GM12878 (cell line): Measurements from ENCODE around the gene ITGA1. TPM values are rescaled to one million over a fixed set of nuclear protein-coding genes. Genes with fewer than 3 reads are reported as not detected.

Experiments used
- ATAC-seq: fragments of 200-7000 bp; cut with Tn5 transposase; 3 replicates; pipeline ENCODE4 v1.9.1; 2020; ENCODE audit warnings: mild to moderate bottlenecking, moderate library complexity
- BruUV-seq: library from RNA; stranded (reverse); fragments of 400-500 nt; replicated peaks from 2 replicates; lab custom pipeline; 2021; lab: Mats Ljungman, UMichigan
- CTCF ChIA-PET: fragments of 300-600 bp; sonication (Branson Sonifier 250); formaldehyde crosslinking; extraction: SDS; loops from one replicate; lab custom pipeline; 2021; ENCODE audit warnings: inconsistent platforms; lab: Yijun Ruan, JAX
- POLR2A ChIA-PET: fragments of 350-600 bp; formaldehyde crosslinking; extraction: SDS; loops from one replicate; lab custom pipeline; 2021; ENCODE audit warnings: inconsistent platforms; lab: Charles Lee
- RAD21 ChIA-PET: fragments of 300-600 bp; sonication (Branson Sonifier 250); formaldehyde crosslinking; loops from one replicate; lab custom pipeline; 2023; ENCODE audit warnings: antibody characterized with exemption; ENCODE audit not compliant: unreplicated experiment; lab: Charles Lee
- SMC1A ChIA-PET: fragments of 300-600 bp; sonication (Branson Sonifier 250); formaldehyde crosslinking; loops from one replicate; lab custom pipeline; 2023; ENCODE audit not compliant: unreplicated experiment, uncharacterized antibody; lab: Charles Lee
- DNase-seq: peaks from one replicate; pipeline ENCODE4 v3.0.0-alpha.2; 2011; ENCODE audit warnings: low read depth, low spot score
- FAIRE-seq: peaks from 3 replicates; lab custom pipeline; 2011; peaks lifted over from hg19 to GRCh38; lab: Jason Lieb, UNC
- H2AFZ ChIP-seq: 2 replicates; pipeline ENCODE4 v1.6.0; 2011; ENCODE audit warnings: low read depth, low read length, control low read depth; ENCODE audit not compliant: control insufficient read depth
- H3K27ac ChIP-seq: 2 replicates; pipeline ENCODE4 v1.5.1; 2011; ENCODE audit warnings: control low read depth; ENCODE audit not compliant: control insufficient read depth, insufficient read depth
- H3K27me3 ChIP-seq, 2 experiments: replicated peaks in 1 of 2; 2 replicates each; pipeline versions ENCODE4 v1.6.0 to v1.6.1; 2011; ENCODE audit warnings: low read length in 1 of 2; ENCODE audit not compliant: control insufficient read depth in 2 of 2, insufficient read depth in 2 of 2
- H3K36me3 ChIP-seq, 2 experiments: 2 replicates each; pipeline ENCODE4 v1.5.1; 2011; ENCODE audit warnings: low read length in 1 of 2; ENCODE audit not compliant: control insufficient read depth in 2 of 2, insufficient read depth in 2 of 2
- H3K4me1 ChIP-seq: 2 replicates; pipeline ENCODE4 v1.6.1; 2011; ENCODE audit warnings: mild to moderate bottlenecking, low read length, moderate library complexity, mixed read lengths; ENCODE audit not compliant: control insufficient read depth, insufficient read depth
- H3K4me2 ChIP-seq: 2 replicates; pipeline ENCODE4 v1.6.0; 2011; ENCODE audit warnings: control low read depth; ENCODE audit not compliant: control insufficient read depth, insufficient read depth
- H3K4me3 ChIP-seq: fragments of 200-600 bp; sonication (generic); 2 replicates; pipeline ENCODE4 v1.5.1; 2016
- H3K79me2 ChIP-seq: 2 replicates; pipeline ENCODE4 v1.6.0; 2011; ENCODE audit warnings: low read length; ENCODE audit not compliant: control insufficient read depth, insufficient read depth
- H3K9ac ChIP-seq: 2 replicates; pipeline ENCODE4 v1.8.0; 2011; ENCODE audit warnings: low read length, control low read depth, mixed read lengths; ENCODE audit not compliant: control insufficient read depth, insufficient read depth
- H3K9me3 ChIP-seq: replicated peaks from 3 replicates; pipeline ENCODE4 v1.5.1; 2011; ENCODE audit warnings: mild to moderate bottlenecking, low read length; ENCODE audit not compliant: control insufficient read depth, insufficient read depth
- H4K20me1 ChIP-seq: 2 replicates; pipeline ENCODE4 v1.6.0; 2011; ENCODE audit not compliant: control insufficient read depth, insufficient read depth
- BHLHE40 ChIP-seq, 2 experiments: fragments of 450-650 bp in 1 of 2; IDR thresholded peaks; 2 replicates each; pipeline ENCODE4 v1.6.1; 2011 to 2017; ENCODE audit warnings: low read depth in 2 of 2, borderline replicate concordance in 1 of 2, improper control_type of control experiment in 1 of 2, low read length in 1 of 2, mild to moderate bottlenecking in 1 of 2
- EED ChIP-seq: sonication (generic); IDR thresholded peaks from 2 replicates; pipeline ENCODE4 v1.6.1; 2016; ENCODE audit warnings: antibody characterized with exemption, low read depth
- HCFC1 ChIP-seq: fragments of 150-350 bp; IDR thresholded peaks from 2 replicates; pipeline ENCODE4 v1.6.1; 2014; ENCODE audit warnings: low read length
- MYC ChIP-seq: IDR thresholded peaks from 2 replicates; pipeline ENCODE4 v1.6.1; 2011; ENCODE audit warnings: mild to moderate bottlenecking, low read length, moderate library complexity, inconsistent platforms; ENCODE audit not compliant: insufficient read depth, insufficient replicate concordance, insufficient read length, severe bottlenecking
- RUNX3 ChIP-seq: IDR thresholded peaks from 2 replicates; pipeline ENCODE4 v1.6.1; 2012; ENCODE audit warnings: low read length, inconsistent platforms
- SKIL ChIP-seq: fragments of 450-650 bp; IDR thresholded peaks from 2 replicates; pipeline ENCODE4 v1.6.1; 2017; ENCODE audit warnings: mild to moderate bottlenecking, low read depth, inconsistent platforms; ENCODE audit not compliant: poor library complexity, severe bottlenecking
- SREBF2 ChIP-seq: IDR thresholded peaks from 2 replicates; pipeline ENCODE4 v1.6.1; 2012; ENCODE audit warnings: mild to moderate bottlenecking, low read length
- SUZ12 ChIP-seq: fragments of 200-600 bp; sonication (generic); IDR thresholded peaks from one replicate; pipeline ENCODE4 v1.6.1; 2018; ENCODE audit warnings: antibody characterized with exemption, mild to moderate bottlenecking; ENCODE audit not compliant: unreplicated experiment
- ZNF687 ChIP-seq: fragments of 450-650 bp; IDR thresholded peaks from 2 replicates; pipeline ENCODE4 v1.6.1; 2017; ENCODE audit warnings: mild to moderate bottlenecking, moderate library complexity
- WGBS: methylation state at CpG from one replicate; pipeline ENCODE4 v1.1.6; 2016; ENCODE audit warnings: low lambda C conversion rate; ENCODE audit not compliant: insufficient replicate concordance, insufficient coverage; ENCODE audit errors: missing lambda C conversion rate; 5-methylcytosine and 5-hydroxymethylcytosine counted together
- in situ Hi-C: fragments of 300-500 bp; cut with MboI; formaldehyde crosslinking; loops from 9 replicates; pipeline ENCODE4 v1.14.3; 2018; ENCODE audit warnings: mixed read lengths
- intact Hi-C: fragments of 100-400 bp; cut with micrococcal nuclease; formaldehyde crosslinking; loops from one replicate; pipeline ENCODE4 v1.14.2; 2022; ENCODE audit not compliant: unreplicated experiment
- polyA plus RNA-seq, 11 experiments: library from polyadenylated mRNA; depleted of rRNA in 4 of 11; unstranded in 6 of 11; stranded (reverse) in 5 of 11; fragments of >200 nt; fragmentation: Nextera tagmentation in 4 of 11; fragmentation: Illumina TruSeq in 1 of 11; extraction: Ambion mirVana in 4 of 11; extraction: Trizol in 1 of 11; gene quantifications; 1 replicate in 1 of 11; 2 replicates in 10 of 11; pipeline versions ENCODE4 v1.2.1 to v1.2.3, GENCODE V29; 2011 to 2016; ENCODE audit warnings: inconsistent platforms in 2 of 11, missing spikeins in 2 of 11, low read depth in 1 of 11
- total RNA-seq, 4 experiments: library from RNA; depleted of rRNA in 3 of 4; stranded (reverse); fragments of >200 nt in 3 of 4; fragmentation: Illumina TruSeq in 1 of 4; extraction: Trizol in 1 of 4; gene quantifications; 2 replicates each; pipeline versions ENCODE4 v1.2.1 to v1.2.3, GENCODE V29; 2013 to 2021
- TF ChIP-seq, protein P1 (sequence below): fragments of 450-650 bp; IDR thresholded peaks from 2 replicates; pipeline ENCODE4 v1.6.1; 2016; ENCODE audit warnings: mild to moderate bottlenecking
- TF ChIP-seq, protein P2 (sequence below): fragments of 450-650 bp; conservative IDR thresholded peaks from 2 replicates; pipeline ENCODE4 v1.6.1; 2017; ENCODE audit warnings: mild to moderate bottlenecking, moderate library complexity

The ITGA1 gene
- total and polyA plus RNA-seq, 10 of the 15 experiments (the other 5 are each of a cell fraction or from before 2014, with no cell fraction given), result 0.02 to 0.56 (median 0.19) TPM

DNA sequence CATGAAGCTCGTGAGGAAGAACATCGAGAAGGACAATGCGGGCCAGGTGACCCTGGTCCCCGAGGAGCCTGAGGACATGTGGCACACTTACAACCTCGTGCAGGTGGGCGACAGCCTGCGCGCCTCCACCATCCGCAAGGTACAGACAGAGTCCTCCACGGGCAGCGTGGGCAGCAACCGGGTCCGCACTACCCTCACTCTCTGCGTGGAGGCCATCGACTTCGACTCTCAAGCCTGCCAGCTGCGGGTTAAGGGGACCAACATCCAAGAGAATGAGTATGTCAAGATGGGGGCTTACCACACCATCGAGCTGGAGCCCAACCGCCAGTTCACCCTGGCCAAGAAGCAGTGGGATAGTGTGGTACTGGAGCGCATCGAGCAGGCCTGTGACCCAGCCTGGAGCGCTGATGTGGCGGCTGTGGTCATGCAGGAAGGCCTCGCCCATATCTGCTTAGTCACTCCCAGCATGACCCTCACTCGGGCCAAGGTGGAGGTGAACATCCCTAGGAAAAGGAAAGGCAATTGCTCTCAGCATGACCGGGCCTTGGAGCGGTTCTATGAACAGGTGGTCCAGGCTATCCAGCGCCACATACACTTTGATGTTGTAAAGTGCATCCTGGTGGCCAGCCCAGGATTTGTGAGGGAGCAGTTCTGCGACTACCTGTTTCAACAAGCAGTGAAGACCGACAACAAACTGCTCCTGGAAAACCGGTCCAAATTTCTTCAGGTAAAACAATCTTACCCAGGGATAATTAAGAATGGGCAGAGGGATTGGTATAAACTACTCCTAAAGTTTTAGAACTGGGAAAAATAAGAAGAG lies 12.9 kb downstream of the ITGA1 start:
- ChIA-PET POLR2A (interaction anchor here (0.6 to 1.3 kb wide), 5 partner anchors 12 to 309 kb away, joined by 3 to 5 read pairs (median 3); partner anchors contain the start of gene MOCS2), SMC1A (interaction anchor here (0.7 to 1.9 kb wide), 5 partner anchors 11 to 115 kb away, joined by 3 to 13 read pairs (median 4); partner anchors contain the start of genes ITGA1 and PELO), CTCF (interaction anchor here (1.4 to 2.0 kb wide), 3 partner anchors 7 to 309 kb away, joined by 3 to 11 read pairs (median 5); partner anchors contain the start of gene MOCS2), RAD21 (interaction anchor here (1.0 to 1.7 kb wide), 4 partner anchors 11 to 115 kb away, joined by 3 to 5 read pairs (median 4); no protein-coding TSS in a partner anchor)
- in situ Hi-C loops, result no loop called here
- peak overlapping the region; percentile 95 for H2AFZ ChIP-seq
- no peaks in the 10 kb centered on the region for H3K36me3 ChIP-seq
- TSS peak; percentile 75 for BruUV-seq
- peak overlapping the region; percentile 98 for H3K4me2 ChIP-seq
- H4K20me1 ChIP-seq, result no peaks in the 10 kb centered on the region
- no peak for DNase-seq
- H3K27me3 ChIP-seq, result no peaks in the 10 kb centered on the region
- peak overlapping the region; percentile 90 for H3K4me3 ChIP-seq
- peak; percentile 79 for ATAC-seq
- 7% methylated on average over 31 of the region's 31 CpGs for WGBS
- H3K4me1 ChIP-seq, result peaks cover 3% of the 10 kb centered on the region; the same call in 1 of the 2 replicates
- no peak for FAIRE-seq
- H3K27ac ChIP-seq, result peak overlapping the region; percentile 87
- no peaks in the 10 kb centered on the region for H3K9me3 ChIP-seq
- intact Hi-C loops, result no loop called here
- peaks cover 39% of the 10 kb centered on the region for H3K79me2 ChIP-seq
- peak overlapping the region; percentile 84 for H3K9ac ChIP-seq
- TF ChIP-seq HCFC1 (no peak), SREBF2 (no peak), MYC (peak; percentile 10), ZNF687 (peak; percentile 30), SUZ12 (no peak), SKIL (no peak), BHLHE40 (IDR thresholded peaks at IDR 0.05; ENCODE audit: borderline replicate concordance in 1 of 2, low read depth in 2 of 2, low read length in 1 of 2) (no peak), RUNX3 (peak; percentile 70), EED (peak; percentile 26; the same call in 1 of the 2 replicates)
- TF ChIP-seq, protein P1, sequence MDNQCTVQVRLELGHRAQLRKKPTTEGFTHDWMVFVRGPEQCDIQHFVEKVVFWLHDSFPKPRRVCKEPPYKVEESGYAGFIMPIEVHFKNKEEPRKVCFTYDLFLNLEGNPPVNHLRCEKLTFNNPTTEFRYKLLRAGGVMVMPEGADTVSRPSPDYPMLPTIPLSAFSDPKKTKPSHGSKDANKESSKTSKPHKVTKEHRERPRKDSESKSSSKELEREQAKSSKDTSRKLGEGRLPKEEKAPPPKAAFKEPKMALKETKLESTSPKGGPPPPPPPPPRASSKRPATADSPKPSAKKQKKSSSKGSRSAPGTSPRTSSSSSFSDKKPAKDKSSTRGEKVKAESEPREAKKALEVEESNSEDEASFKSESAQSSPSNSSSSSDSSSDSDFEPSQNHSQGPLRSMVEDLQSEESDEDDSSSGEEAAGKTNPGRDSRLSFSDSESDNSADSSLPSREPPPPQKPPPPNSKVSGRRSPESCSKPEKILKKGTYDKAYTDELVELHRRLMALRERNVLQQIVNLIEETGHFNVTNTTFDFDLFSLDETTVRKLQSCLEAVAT, result no peak; the same call in none of the 2 replicates
- TF ChIP-seq, protein P2, sequence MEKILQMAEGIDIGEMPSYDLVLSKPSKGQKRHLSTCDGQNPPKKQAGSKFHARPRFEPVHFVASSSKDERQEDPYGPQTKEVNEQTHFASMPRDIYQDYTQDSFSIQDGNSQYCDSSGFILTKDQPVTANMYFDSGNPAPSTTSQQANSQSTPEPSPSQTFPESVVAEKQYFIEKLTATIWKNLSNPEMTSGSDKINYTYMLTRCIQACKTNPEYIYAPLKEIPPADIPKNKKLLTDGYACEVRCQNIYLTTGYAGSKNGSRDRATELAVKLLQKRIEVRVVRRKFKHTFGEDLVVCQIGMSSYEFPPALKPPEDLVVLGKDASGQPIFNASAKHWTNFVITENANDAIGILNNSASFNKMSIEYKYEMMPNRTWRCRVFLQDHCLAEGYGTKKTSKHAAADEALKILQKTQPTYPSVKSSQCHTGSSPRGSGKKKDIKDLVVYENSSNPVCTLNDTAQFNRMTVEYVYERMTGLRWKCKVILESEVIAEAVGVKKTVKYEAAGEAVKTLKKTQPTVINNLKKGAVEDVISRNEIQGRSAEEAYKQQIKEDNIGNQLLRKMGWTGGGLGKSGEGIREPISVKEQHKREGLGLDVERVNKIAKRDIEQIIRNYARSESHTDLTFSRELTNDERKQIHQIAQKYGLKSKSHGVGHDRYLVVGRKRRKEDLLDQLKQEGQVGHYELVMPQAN, result peak; percentile 59; the same call in 1 of the 2 replicates
